Liver (tissue), 9 donors: ENCODE data around the gene ZC3H13. TPM values are rescaled to one million over a fixed set of nuclear protein-coding genes. Genes with fewer than 3 reads are reported as not detected.

Source experiments
- DNase-seq: peaks from one replicate; pipeline ENCODE4 v3.0.0-alpha.2; 2017; ENCODE audit warnings: low spot score
- H3K27ac ChIP-seq, 2 donors: one replicate each; pipeline ENCODE4 v1.7.0; 2013; ENCODE audit warnings: inconsistent platforms in 2 of 2, low read length in 2 of 2, control low read depth in 1 of 2, low read depth in 1 of 2, mild to moderate bottlenecking in 1 of 2
- H3K27me3 ChIP-seq, 4 donors: one replicate each; pipeline versions ENCODE4 v1.6.1 to v1.7.0; 2013; ENCODE audit warnings: low read length in 3 of 4, inconsistent platforms in 1 of 4, mild to moderate bottlenecking in 1 of 4, moderate library complexity in 1 of 4; ENCODE audit not compliant: control insufficient read depth in 4 of 4, insufficient read depth in 4 of 4
- H3K36me3 ChIP-seq, 4 donors: one replicate each; pipeline versions ENCODE4 v1.6.1 to v1.7.0; 2013; ENCODE audit warnings: low read length in 3 of 4, mild to moderate bottlenecking in 3 of 4, low read depth in 1 of 4, moderate library complexity in 1 of 4; ENCODE audit not compliant: control insufficient read depth in 4 of 4, insufficient read depth in 3 of 4
- H3K4me1 ChIP-seq, 4 donors: one replicate each; pipeline versions ENCODE4 v1.6.1 to v1.7.0; 2013; ENCODE audit warnings: low read length in 3 of 4, mild to moderate bottlenecking in 3 of 4, moderate library complexity in 1 of 4; ENCODE audit not compliant: control insufficient read depth in 4 of 4, insufficient read depth in 4 of 4
- H3K4me3 ChIP-seq, 3 donors: one replicate each; pipeline versions ENCODE4 v1.6.1 to v1.7.0; 2013; ENCODE audit warnings: low read length in 3 of 3, control low read depth in 1 of 3, low read depth in 1 of 3, mild to moderate bottlenecking in 1 of 3
- H3K9ac ChIP-seq, 2 donors: one replicate each; pipeline ENCODE4 v1.7.0; 2013; ENCODE audit warnings: low read length in 2 of 2, mild to moderate bottlenecking in 2 of 2, moderate library complexity in 2 of 2, control low read depth in 1 of 2, low read depth in 1 of 2
- H3K9me3 ChIP-seq, 4 donors: one replicate each; pipeline versions ENCODE4 v1.6.1 to v1.7.0; 2013; ENCODE audit warnings: low read length in 3 of 4; ENCODE audit not compliant: control insufficient read depth in 4 of 4
- EGR1 ChIP-seq, 2 donors: IDR thresholded peaks; 2 replicates each; pipeline ENCODE4 v1.6.1; 2016 to 2018; ENCODE audit warnings: antibody characterized with exemption in 2 of 2, low read depth in 2 of 2
- FOXA1 ChIP-seq: IDR thresholded peaks from 2 replicates; pipeline ENCODE4 v1.6.1; 2016; ENCODE audit warnings: antibody characterized with exemption
- GABPA ChIP-seq, 2 donors: IDR thresholded peaks in 1 of 2; conservative IDR thresholded peaks in 1 of 2; 2 replicates each; pipeline ENCODE4 v1.6.1; 2016; ENCODE audit warnings: antibody characterized with exemption in 2 of 2, mild to moderate bottlenecking in 1 of 2, moderate library complexity in 1 of 2
- HNF4A ChIP-seq, 2 donors: conservative IDR thresholded peaks; 2 replicates each; pipeline ENCODE4 v1.6.1; 2016; ENCODE audit warnings: antibody characterized with exemption in 2 of 2, mild to moderate bottlenecking in 2 of 2
- HNF4G ChIP-seq: IDR thresholded peaks from 2 replicates; pipeline ENCODE4 v1.6.1; 2016; ENCODE audit warnings: antibody characterized with exemption
- NR2F2 ChIP-seq: IDR thresholded peaks from 2 replicates; pipeline ENCODE4 v1.6.1; 2016; ENCODE audit warnings: antibody characterized with exemption
- RAD21 ChIP-seq, 2 donors: IDR thresholded peaks; 2 replicates each; pipeline ENCODE4 v1.6.1; 2016; ENCODE audit warnings: antibody characterized with exemption in 2 of 2, mild to moderate bottlenecking in 2 of 2
- RXRA ChIP-seq, 2 donors: IDR thresholded peaks; 2 replicates each; pipeline ENCODE4 v1.6.1; 2017 to 2018; ENCODE audit warnings: antibody characterized with exemption in 2 of 2, mild to moderate bottlenecking in 1 of 2
- TAF1 ChIP-seq: conservative IDR thresholded peaks from 2 replicates; pipeline ENCODE4 v1.6.1; 2016; ENCODE audit warnings: antibody characterized with exemption, mild to moderate bottlenecking
- YY1 ChIP-seq: IDR thresholded peaks from 2 replicates; pipeline ENCODE4 v1.6.1; 2016; ENCODE audit warnings: antibody characterized with exemption, mild to moderate bottlenecking
- WGBS: extraction: QIAGEN DNeasy Blood & Tissue Kit; methylation state at CpG from one replicate; pipeline ENCODE4 v1.1.7; 2013; 5-methylcytosine and 5-hydroxymethylcytosine counted together
- polyA plus RNA-seq, 2 donors: library from polyadenylated mRNA; stranded (reverse) in 1 of 2; unstranded in 1 of 2; fragments of 200-250 nt in 1 of 2; fragments of >200 nt in 1 of 2; fragmentation: Nextera tagmentation in 1 of 2; extraction: Ambion mirVana in 1 of 2; gene quantifications; one replicate each; pipeline versions ENCODE4 v1.2.1 to v1.2.3, GENCODE V29; 2013 to 2015
- total RNA-seq, 2 donors: library from RNA; depleted of rRNA; stranded (reverse); fragments of >200 nt; gene quantifications; one replicate each; pipeline ENCODE4 v1.2.3, GENCODE V29; 2014
- TF ChIP-seq, protein P1 (sequence below): IDR thresholded peaks from 2 replicates; pipeline ENCODE4 v1.6.1; 2016; ENCODE audit warnings: antibody characterized with exemption
- TF ChIP-seq, protein P2 (sequence below): IDR thresholded peaks from 2 replicates; pipeline ENCODE4 v1.6.1; 2016; ENCODE audit warnings: antibody characterized with exemption
- TF ChIP-seq, protein P3 (sequence below): fragments of 150-350 bp; IDR thresholded peaks from 2 replicates; pipeline ENCODE4 v1.5.1; 2017; ENCODE audit warnings: improper control_type of control experiment, low read depth, low read length; ENCODE audit not compliant: missing input control
- TF ChIP-seq, protein P4 (sequence below): IDR thresholded peaks from 2 replicates; pipeline ENCODE4 v1.6.1; 2016; ENCODE audit warnings: antibody characterized with exemption, mild to moderate bottlenecking
- TF ChIP-seq, protein P5 (sequence below): IDR thresholded peaks from 2 replicates; pipeline ENCODE4 v1.6.1; 2016; ENCODE audit warnings: antibody characterized with exemption
- donor health status: healthy.
- donor health status: healthy.
- donor health status: healthy.
- donor health status: healthy.
- donor health status: healthy.

ZC3H13 gene
- total and polyA plus RNA-seq, 4 donors, result 10.0 to 62.1 (median 28.9) TPM

DNA sequence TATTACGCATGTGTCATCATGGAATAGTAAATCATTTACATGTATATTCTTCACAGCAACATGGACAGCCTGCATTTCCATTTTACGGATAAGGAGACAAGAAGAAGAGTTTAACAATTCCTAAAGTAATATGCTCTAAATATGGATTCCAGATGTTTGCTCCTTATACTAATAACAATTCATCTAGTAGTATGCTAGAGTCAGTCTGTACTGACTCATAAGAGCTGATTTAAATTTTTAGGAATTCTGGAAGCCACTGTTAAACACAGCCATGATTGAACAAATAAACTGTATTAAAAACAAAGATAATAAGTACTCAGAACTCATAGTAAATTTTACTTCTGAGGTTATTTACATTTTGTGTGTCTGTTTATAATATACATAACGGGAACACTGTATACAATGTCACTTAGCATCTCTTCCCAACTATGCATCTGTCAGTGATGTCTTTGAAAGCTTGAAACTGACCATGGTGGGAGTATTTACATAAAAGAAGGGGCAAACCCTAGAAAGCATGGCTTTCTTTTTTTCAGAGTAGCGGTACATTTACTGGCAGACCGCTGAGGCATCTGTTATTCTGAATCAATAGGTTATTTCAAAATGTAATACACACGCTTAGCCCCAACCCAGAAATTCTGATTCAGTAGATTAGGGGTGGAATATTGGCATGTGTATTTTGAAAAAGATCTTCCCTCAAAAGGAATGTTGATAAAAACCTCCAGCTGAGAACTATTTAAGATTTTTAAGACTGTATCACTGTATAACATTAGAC, 12.9 kb downstream of the ZC3H13 start:
- Histone ChIP-seq H3K27ac (no peak overlapping the region), H3K9me3 (no peaks in the 10 kb centered on the region), H3K9ac (no peak overlapping the region), H3K27me3 (no peaks in the 10 kb centered on the region), H3K36me3 (peaks cover 7 to 59% (median 54%) of the 10 kb centered on the region in 4 donors), H3K4me1 (no peaks in the 10 kb centered on the region), H3K4me3 (no peak overlapping the region)
- TF ChIP-seq FOXA1 (no peak), GABPA (IDR thresholded peaks at IDR 0.05 in 1 of 2, conservative IDR thresholded peaks at IDR 0.05 in 1 of 2) (no peak), YY1 (no peak), RAD21 (IDR thresholded peaks at IDR 0.05) (no peak), EGR1 (IDR thresholded peaks at IDR 0.05; ENCODE audit: low read depth in 2 of 2) (no peak), HNF4G (no peak), NR2F2 (no peak), RXRA (IDR thresholded peaks at IDR 0.05) (no peak), HNF4A (conservative IDR thresholded peaks at IDR 0.05) (no peak), TAF1 (no peak)
- TF ChIP-seq, protein P1, sequence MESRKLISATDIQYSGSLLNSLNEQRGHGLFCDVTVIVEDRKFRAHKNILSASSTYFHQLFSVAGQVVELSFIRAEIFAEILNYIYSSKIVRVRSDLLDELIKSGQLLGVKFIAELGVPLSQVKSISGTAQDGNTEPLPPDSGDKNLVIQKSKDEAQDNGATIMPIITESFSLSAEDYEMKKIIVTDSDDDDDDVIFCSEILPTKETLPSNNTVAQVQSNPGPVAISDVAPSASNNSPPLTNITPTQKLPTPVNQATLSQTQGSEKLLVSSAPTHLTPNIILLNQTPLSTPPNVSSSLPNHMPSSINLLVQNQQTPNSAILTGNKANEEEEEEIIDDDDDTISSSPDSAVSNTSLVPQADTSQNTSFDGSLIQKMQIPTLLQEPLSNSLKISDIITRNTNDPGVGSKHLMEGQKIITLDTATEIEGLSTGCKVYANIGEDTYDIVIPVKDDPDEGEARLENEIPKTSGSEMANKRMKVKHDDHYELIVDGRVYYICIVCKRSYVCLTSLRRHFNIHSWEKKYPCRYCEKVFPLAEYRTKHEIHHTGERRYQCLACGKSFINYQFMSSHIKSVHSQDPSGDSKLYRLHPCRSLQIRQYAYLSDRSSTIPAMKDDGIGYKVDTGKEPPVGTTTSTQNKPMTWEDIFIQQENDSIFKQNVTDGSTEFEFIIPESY, result no peak
- TF ChIP-seq, protein P2, sequence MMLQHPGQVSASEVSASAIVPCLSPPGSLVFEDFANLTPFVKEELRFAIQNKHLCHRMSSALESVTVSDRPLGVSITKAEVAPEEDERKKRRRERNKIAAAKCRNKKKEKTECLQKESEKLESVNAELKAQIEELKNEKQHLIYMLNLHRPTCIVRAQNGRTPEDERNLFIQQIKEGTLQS, result no peak
- TF ChIP-seq, protein P3, sequence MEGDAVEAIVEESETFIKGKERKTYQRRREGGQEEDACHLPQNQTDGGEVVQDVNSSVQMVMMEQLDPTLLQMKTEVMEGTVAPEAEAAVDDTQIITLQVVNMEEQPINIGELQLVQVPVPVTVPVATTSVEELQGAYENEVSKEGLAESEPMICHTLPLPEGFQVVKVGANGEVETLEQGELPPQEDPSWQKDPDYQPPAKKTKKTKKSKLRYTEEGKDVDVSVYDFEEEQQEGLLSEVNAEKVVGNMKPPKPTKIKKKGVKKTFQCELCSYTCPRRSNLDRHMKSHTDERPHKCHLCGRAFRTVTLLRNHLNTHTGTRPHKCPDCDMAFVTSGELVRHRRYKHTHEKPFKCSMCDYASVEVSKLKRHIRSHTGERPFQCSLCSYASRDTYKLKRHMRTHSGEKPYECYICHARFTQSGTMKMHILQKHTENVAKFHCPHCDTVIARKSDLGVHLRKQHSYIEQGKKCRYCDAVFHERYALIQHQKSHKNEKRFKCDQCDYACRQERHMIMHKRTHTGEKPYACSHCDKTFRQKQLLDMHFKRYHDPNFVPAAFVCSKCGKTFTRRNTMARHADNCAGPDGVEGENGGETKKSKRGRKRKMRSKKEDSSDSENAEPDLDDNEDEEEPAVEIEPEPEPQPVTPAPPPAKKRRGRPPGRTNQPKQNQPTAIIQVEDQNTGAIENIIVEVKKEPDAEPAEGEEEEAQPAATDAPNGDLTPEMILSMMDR, result no peak
- TF ChIP-seq, protein P4, sequence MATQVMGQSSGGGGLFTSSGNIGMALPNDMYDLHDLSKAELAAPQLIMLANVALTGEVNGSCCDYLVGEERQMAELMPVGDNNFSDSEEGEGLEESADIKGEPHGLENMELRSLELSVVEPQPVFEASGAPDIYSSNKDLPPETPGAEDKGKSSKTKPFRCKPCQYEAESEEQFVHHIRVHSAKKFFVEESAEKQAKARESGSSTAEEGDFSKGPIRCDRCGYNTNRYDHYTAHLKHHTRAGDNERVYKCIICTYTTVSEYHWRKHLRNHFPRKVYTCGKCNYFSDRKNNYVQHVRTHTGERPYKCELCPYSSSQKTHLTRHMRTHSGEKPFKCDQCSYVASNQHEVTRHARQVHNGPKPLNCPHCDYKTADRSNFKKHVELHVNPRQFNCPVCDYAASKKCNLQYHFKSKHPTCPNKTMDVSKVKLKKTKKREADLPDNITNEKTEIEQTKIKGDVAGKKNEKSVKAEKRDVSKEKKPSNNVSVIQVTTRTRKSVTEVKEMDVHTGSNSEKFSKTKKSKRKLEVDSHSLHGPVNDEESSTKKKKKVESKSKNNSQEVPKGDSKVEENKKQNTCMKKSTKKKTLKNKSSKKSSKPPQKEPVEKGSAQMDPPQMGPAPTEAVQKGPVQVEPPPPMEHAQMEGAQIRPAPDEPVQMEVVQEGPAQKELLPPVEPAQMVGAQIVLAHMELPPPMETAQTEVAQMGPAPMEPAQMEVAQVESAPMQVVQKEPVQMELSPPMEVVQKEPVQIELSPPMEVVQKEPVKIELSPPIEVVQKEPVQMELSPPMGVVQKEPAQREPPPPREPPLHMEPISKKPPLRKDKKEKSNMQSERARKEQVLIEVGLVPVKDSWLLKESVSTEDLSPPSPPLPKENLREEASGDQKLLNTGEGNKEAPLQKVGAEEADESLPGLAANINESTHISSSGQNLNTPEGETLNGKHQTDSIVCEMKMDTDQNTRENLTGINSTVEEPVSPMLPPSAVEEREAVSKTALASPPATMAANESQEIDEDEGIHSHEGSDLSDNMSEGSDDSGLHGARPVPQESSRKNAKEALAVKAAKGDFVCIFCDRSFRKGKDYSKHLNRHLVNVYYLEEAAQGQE, result no peak
- TF ChIP-seq, protein P5, sequence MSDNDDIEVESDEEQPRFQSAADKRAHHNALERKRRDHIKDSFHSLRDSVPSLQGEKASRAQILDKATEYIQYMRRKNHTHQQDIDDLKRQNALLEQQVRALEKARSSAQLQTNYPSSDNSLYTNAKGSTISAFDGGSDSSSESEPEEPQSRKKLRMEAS, result no peak
- WGBS, result 97% methylated on average over 6 of the region's 6 CpGs
- DNase-seq, result no peak
